ENCODE measurements around the gene GPR61.

GPR61 gene

DNA sequence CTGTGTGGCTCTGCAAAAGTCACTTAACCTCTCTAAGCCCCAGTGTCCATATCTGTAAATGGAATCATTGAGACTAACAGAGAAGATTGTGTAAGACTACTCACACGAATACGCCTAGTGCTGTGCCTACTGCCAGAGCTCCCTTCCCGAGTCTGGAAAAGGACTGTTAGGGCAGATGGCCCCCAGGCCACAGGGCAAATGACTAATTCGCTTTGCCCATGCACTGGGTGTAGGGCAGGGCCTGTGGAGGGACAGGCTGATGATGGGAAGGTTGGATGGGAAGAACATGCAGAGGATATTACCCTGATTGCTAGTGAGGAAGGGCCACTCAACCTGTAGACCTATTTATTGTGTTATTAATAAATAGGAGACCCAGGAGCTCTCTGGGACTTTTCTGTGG lies 4.2 kb upstream of the GPR61 start:
- DNase-seq (ENCODE audit: low read depth), result no peak

DNA sequence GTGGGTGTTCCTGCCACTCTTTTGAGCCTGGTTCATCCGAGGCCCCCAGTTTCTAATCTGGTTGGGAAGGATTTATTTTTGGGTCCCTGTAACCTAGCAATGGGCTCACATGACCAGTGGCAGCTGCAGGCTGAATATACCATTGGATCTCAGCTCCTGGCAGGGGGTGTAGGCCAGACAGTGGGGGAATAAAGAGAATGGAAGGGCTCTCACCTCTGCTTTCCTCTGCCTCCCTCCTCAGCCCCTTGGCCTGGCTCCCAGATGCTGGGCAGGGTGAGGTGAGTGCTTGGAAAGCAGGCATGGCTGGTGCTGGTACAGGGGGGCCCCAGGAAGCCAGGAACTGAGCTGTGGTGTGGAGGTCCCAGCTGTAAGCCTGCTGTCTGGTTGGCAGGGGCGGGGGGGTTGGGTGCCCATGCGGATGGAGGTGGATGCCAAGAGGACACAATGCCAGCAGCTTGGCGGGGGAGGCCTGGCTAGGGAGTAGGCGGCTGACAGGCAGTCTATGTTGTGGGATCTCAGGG lies 3.6 kb upstream of the GPR61 start:
- DNase-seq (ENCODE audit: low read depth), result no peak

GRCh38 chr1:109537450-109538178 lies 2.1 kb upstream of the GPR61 start:
- no peak for DNase-seq (ENCODE audit: low read depth)

DNA sequence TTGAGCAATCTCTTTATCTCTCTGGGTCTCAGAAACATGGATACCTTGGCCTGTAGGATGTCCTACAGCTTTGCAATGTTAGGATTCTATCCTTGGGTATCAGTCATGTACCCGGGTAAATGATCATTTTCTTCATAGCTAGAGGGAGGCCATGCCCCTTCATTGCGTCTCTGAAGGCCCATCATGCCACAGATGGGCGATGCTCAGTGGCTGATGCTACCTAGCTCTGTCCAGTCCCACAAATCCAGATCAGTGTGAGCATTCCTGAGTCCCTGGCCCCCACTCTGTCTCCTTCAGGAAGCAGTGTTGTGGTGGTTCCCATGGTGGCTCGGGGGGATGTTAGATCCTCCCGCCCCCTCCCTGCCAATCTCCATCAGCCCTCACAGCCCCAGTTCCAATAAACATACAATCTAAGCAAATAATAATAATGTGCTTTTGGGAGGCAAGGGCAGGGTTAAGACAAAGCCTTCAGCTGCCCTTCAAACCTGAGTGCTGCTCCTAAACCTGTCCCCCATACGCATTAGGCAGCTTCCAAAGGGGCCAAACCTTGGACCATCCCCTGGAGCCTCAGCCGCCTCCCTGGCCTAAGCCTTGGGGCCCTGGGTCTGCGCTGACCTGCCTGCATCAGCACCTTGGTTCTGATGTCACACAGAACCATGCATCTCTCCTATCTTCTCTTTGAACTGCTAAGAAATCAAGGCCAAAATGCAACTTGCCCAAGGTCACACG lies 681 bp upstream of the GPR61 start:
- no peak for DNase-seq (ENCODE audit: low read depth)

DNA sequence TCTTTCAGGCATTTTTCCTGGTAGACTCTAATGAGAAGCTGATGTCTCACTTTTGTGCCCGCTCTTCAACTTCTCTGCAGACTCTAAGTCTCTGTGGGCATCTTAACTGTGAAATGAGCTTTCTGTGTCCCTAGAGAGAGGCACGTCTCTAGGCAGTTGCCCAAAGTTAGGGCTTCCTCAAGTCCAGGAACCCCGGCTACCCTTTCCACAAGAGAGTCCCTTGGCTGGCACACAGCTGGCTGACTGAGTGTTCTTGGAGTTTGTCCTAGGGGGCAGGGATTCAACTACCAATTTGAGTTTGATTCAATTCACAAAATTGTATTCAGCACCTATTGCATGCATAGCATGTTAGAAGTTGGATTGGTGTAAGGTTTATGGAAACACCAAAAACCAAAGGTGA lies 1.4 kb downstream of the GPR61 start:
- DNase-seq (ENCODE audit: low read depth), result no peak

DNA sequence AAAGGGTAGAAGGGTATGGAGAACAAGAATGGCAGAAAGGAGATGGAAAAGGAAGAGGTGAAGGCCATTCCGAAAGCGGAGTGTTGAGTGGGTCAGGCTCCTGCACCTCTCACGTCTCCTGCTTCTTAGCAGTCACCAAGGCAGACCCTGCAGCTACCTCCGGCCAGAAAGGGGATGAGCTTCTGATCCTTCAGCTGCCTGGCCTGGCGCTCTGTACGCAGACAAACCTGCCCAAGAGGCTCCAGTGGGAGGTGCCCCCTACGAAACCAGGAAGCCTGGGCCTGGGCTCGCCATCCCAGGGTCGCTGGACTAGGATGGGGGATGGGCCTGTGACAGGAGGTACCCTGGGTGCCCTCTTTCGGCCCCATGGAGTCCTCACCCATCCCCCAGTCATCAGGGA lies 3.0 kb downstream of the GPR61 start:
- no peak for DNase-seq (ENCODE audit: low read depth)

DNA sequence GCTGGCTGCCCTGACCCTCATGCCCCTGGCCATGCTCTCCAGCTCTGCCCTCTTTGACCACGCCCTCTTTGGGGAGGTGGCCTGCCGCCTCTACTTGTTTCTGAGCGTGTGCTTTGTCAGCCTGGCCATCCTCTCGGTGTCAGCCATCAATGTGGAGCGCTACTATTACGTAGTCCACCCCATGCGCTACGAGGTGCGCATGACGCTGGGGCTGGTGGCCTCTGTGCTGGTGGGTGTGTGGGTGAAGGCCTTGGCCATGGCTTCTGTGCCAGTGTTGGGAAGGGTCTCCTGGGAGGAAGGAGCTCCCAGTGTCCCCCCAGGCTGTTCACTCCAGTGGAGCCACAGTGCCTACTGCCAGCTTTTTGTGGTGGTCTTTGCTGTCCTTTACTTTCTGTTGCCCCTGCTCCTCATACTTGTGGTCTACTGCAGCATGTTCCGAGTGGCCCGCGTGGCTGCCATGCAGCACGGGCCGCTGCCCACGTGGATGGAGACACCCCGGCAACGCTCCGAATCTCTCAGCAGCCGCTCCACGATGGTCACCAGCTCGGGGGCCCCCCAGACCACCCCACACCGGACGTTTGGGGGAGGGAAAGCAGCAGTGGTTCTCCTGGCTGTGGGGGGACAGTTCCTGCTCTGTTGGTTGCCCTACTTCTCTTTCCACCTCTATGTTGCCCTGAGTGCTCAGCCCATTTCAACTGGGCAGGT lies 3.8 kb downstream of the GPR61 start:
- DNase-seq (ENCODE audit: low read depth), result no peak

- DNase-seq (ENCODE audit: low read depth), result no peak
Measured at GRCh38 chr1:109543988-109544735, 4.5 kb downstream of the GPR61 start.

DNA sequence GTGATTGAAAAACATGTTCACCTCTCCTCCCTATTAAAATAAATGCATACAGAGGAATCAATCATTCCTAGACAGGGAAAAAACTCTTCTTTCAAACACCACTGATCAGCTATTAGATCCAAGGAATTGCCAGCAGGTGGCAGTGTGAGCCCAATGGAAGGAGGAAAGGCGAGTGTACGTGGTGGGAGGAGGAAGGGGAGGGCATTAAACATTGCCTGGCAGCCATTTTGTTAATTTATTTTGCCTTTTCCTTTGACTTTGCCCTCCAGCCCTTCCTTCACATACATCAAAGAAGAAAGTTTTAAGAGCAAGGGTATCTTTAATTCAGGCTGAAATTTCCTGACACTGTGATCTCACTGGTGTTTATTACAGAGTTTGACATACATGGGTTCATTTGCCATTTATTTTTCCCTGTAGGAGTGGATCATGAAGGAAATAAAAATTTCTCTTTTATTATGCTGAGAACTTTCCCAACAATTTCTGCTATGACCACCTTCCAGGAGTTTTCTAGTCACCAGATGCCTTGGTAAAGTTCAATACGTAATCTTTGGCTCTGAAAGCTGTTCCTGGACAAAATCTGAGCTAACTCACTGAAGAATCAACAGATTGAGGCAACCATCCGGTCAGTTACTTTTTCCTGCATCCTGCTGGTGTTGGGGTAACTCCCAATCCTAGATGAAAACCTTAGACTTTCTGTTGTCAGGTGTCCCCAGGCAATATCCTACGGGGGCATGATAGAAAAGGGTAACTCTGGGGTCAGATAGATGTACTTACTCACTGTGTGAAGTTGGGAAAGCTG lies 6.8 kb downstream of the GPR61 start:
- peak; percentile 58 for DNase-seq (ENCODE audit: low read depth)

GRCh38 chr1:109547463-109548320 lies 8.0 kb downstream of the GPR61 start:
- no peak for DNase-seq (ENCODE audit: low read depth)

GRCh38 chr1:109548321-109549267 lies 8.9 kb downstream of the GPR61 start, which contains the start of gene GNAI3:
GNAI3 (plus strand) TSS chr1:109548615; CDS start chr1:109548721, 106 bp downstream.
- DNase-seq (ENCODE audit: low read depth), result peak; percentile 90

GRCh38 chr1:109556563-109556962 lies 16.9 kb downstream of the GPR61 start:
- no peak for DNase-seq (ENCODE audit: low read depth)

DNA sequence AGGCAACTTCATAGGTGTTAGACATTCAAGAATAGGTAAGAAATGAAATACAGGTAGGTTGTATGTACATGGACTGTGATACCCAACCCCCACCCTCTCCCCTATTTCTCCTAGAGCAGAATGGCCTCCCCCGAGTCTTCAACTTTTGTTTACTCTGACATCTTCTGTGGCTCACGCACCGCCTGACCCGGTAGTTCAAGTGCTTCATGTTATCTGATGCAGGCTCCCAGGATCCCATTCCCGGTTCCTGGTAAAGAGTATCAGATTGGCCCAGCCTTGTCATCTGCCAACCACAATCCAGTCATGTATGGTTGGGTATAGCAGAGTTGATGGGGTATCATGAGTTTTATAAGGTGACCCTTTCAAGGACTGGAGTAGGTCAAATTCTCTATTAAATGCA lies 17.8 kb downstream of the GPR61 start:
- DNase-seq (ENCODE audit: low read depth), result no peak

DNA sequence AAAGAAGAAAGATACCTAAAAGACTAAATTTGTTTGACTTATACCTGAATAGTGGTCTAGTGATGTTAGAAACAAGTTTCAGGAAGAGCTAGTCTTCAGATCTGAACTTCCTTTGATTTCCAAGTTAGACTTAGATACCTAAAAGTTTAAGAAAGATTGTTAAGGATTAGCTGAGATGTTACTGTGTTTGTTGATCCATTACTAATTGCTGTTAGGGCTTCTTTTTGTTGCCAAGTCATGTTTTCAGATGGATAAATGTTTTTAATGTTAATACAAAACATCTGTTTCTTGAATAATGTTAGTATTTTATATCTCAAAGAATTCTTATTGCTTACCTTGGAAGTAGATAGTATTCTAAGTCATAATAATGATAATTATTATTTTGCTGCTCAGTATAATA lies 20.3 kb downstream of the GPR61 start:
- DNase-seq (ENCODE audit: low read depth), result no peak

DNA sequence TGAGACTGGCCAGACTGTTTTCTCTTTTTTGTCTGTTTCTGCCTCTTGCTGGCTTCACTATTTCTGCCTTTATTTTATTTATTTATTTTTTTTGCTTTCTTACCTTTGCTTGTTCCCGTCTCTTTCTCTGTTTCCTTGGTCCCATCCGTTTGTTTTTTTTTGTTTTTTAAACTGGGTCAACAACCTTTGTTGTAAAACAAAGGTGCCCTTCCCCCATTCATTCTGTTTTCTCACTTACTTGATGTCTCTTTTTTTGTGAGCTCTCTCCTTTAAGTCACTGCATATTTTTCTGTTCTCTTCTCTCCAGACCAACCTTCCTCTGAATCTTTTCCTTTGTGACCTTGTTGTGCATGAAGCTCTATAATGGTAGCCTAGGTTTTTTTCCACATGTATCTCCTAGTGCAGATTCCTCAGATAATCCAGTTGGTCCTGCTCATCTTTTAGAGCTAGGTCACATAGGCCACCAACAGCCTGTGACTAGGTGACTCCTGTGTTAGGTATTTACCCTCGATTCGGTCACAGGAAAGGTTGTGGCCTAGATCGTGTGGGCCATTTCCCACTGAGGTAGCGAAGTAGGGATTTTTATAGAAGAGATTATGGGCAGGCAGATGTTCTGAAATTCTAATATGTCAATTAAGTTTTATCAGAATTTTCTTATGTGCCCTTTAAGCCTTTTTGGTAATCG lies 24.7 kb downstream of the GPR61 start:
- DNase-seq (ENCODE audit: low read depth), result no peak

GRCh38 chr1:109565241-109565640 lies 25.6 kb downstream of the GPR61 start:
- DNase-seq (ENCODE audit: low read depth), result no peak

GRCh38 chr1:109566982-109567381 lies 27.3 kb downstream of the GPR61 start:
- DNase-seq (ENCODE audit: low read depth), result no peak

GRCh38 chr1:109567877-109568672 lies 28.4 kb downstream of the GPR61 start:
- no peak for DNase-seq (ENCODE audit: low read depth)

Measured in CMK (cell line).